Measurements from ENCODE around the gene KMT2E. TPM values are rescaled to one million over a fixed set of nuclear protein-coding genes. Genes with fewer than 3 reads are reported as not detected.

KMT2E gene
- total RNA-seq, 1 experiment from 2014 or later: 63.9 TPM

- H3K4me1 ChIP-seq (ENCODE audit: insufficient read depth, low read length, poor library complexity, severe bottlenecking): peaks cover 16% of the 10 kb centered on the region
- BruUV-seq (replicated peaks): TSS peak; percentile 42
- TF ChIP-seq CTCF (conservative IDR thresholded peaks at IDR 0.05; ENCODE audit: low read depth, low read length) (no peak), EZH2 (IDR thresholded peaks at IDR 0.05; ENCODE audit: borderline replicate concordance, low read depth, low read length, poor library complexity, severe bottlenecking) (no peak)
- POLR2A ChIA-PET (ENCODE audit: low non-redundant PET): no interaction called here
- no peaks in the 10 kb centered on the region for H3K9me3 ChIP-seq (ENCODE audit: low read depth, low read length, poor library complexity, severe bottlenecking)
- DNase-seq (ENCODE audit: low spot score): no peak
- H3K36me3 ChIP-seq (ENCODE audit: insufficient read depth, low read length, poor library complexity, severe bottlenecking): peaks cover 94% of the 10 kb centered on the region
- intact Hi-C loops (cut with micrococcal nuclease; ENCODE audit: unreplicated experiment): loop anchor here (5.0 kb wide), 2 partner anchors 125 to 185 kb away; no protein-coding TSS in a partner anchor
- H3K27ac ChIP-seq (ENCODE audit: low read depth, low read length, poor library complexity, severe bottlenecking): peak overlapping the region; percentile 7
- no peak overlapping the region for H3K4me3 ChIP-seq (ENCODE audit: low read depth, low read length, poor library complexity, severe bottlenecking)
- no peaks in the 10 kb centered on the region for H3K27me3 ChIP-seq (replicated peaks; ENCODE audit: insufficient read depth, low read depth, low read length, poor library complexity)
- CTCF ChIA-PET: no interaction called here
Observed at GRCh38 chr7:105107458-105107857, 93.5 kb downstream of the KMT2E start.

- peaks cover 4% of the 10 kb centered on the region for H3K4me1 ChIP-seq (ENCODE audit: insufficient read depth, low read length, poor library complexity, severe bottlenecking)
- H3K4me3 ChIP-seq (ENCODE audit: low read depth, low read length, poor library complexity, severe bottlenecking): no peak overlapping the region
- no peaks in the 10 kb centered on the region for H3K27me3 ChIP-seq (replicated peaks; ENCODE audit: insufficient read depth, low read depth, low read length, poor library complexity)
- no TSS peak for BruUV-seq (replicated peaks)
- peaks cover 88% of the 10 kb centered on the region for H3K36me3 ChIP-seq (ENCODE audit: insufficient read depth, low read length, poor library complexity, severe bottlenecking)
- no peak for DNase-seq (ENCODE audit: low spot score)
- H3K9me3 ChIP-seq (ENCODE audit: low read depth, low read length, poor library complexity, severe bottlenecking): no peaks in the 10 kb centered on the region
- ChIA-PET POLR2A (ENCODE audit: low non-redundant PET) (no interaction called here), CTCF (no interaction called here)
- TF ChIP-seq CTCF (conservative IDR thresholded peaks at IDR 0.05; ENCODE audit: low read depth, low read length) (no peak), EZH2 (IDR thresholded peaks at IDR 0.05; ENCODE audit: borderline replicate concordance, low read depth, low read length, poor library complexity, severe bottlenecking) (no peak)
- H3K27ac ChIP-seq (ENCODE audit: low read depth, low read length, poor library complexity, severe bottlenecking): no peak overlapping the region
- intact Hi-C loops (cut with micrococcal nuclease; ENCODE audit: unreplicated experiment): no loop called here
Observed at GRCh38 chr7:105112440-105113418, 98.7 kb downstream of the KMT2E start.

GRCh38 chr7:105118612-105119600, 104.9 kb downstream of the KMT2E start:
- no peaks in the 10 kb centered on the region for H3K9me3 ChIP-seq (ENCODE audit: low read depth, low read length, poor library complexity, severe bottlenecking)
- TF ChIP-seq EZH2 (IDR thresholded peaks at IDR 0.05; ENCODE audit: borderline replicate concordance, low read depth, low read length, poor library complexity, severe bottlenecking) (no peak), CTCF (conservative IDR thresholded peaks at IDR 0.05; ENCODE audit: low read depth, low read length) (no peak)
- H3K4me1 ChIP-seq (ENCODE audit: insufficient read depth, low read length, poor library complexity, severe bottlenecking): peaks cover 9% of the 10 kb centered on the region
- no peaks in the 10 kb centered on the region for H3K27me3 ChIP-seq (replicated peaks; ENCODE audit: insufficient read depth, low read depth, low read length, poor library complexity)
- H3K36me3 ChIP-seq (ENCODE audit: insufficient read depth, low read length, poor library complexity, severe bottlenecking): peaks cover 32% of the 10 kb centered on the region
- CTCF ChIA-PET: no interaction called here
- intact Hi-C loops (cut with micrococcal nuclease; ENCODE audit: unreplicated experiment): no loop called here
- POLR2A ChIA-PET (ENCODE audit: low non-redundant PET): interaction anchor here (0.6 kb wide), 1 partner anchor 25 kb away, joined by 3 read pairs; no protein-coding TSS in a partner anchor
- H3K4me3 ChIP-seq (ENCODE audit: low read depth, low read length, poor library complexity, severe bottlenecking): no peak overlapping the region
- H3K27ac ChIP-seq (ENCODE audit: low read depth, low read length, poor library complexity, severe bottlenecking): no peak overlapping the region
- no TSS peak for BruUV-seq (replicated peaks)
- DNase-seq (ENCODE audit: low spot score): no peak
